Hepatocyte (in vitro differentiated cells): ENCODE data around the gene DEPDC5. TPM values are rescaled to one million over a fixed set of nuclear protein-coding genes. Genes with fewer than 3 reads are reported as not detected.

Experiments used
- DNase-seq: peaks from one replicate; pipeline ENCODE4 v3.0.0-alpha.2; 2016; ENCODE audit warnings: low spot score
- H2AFZ ChIP-seq: fragments of 200-600 bp; sonication (generic); 2 replicates; pipeline ENCODE4 v1.6.0; 2016; ENCODE audit warnings: antibody characterized with exemption, mild to moderate bottlenecking
- H3K27ac ChIP-seq: fragments of 200-600 bp; sonication (generic); 2 replicates; pipeline ENCODE4 v1.5.1; 2016; ENCODE audit warnings: mild to moderate bottlenecking
- H3K27me3 ChIP-seq: fragments of 200-600 bp; sonication (generic); 2 replicates; pipeline ENCODE4 v1.6.1; 2016
- H3K36me3 ChIP-seq: fragments of 200-600 bp; sonication (generic); replicated peaks from 2 replicates; pipeline ENCODE4 v1.5.1; 2016; ENCODE audit warnings: low read depth; ENCODE audit not compliant: insufficient read depth
- H3K4me1 ChIP-seq: fragments of 200-600 bp; sonication (generic); 2 replicates; pipeline ENCODE4 v1.5.1; 2016; ENCODE audit warnings: mild to moderate bottlenecking, moderate library complexity; ENCODE audit not compliant: insufficient read depth
- H3K4me2 ChIP-seq: fragments of 200-600 bp; sonication (generic); 2 replicates; pipeline ENCODE4 v1.6.0; 2016
- H3K4me3 ChIP-seq: fragments of 200-600 bp; sonication (generic); 2 replicates; pipeline ENCODE4 v1.5.1; 2016; ENCODE audit warnings: mild to moderate bottlenecking
- H3K79me2 ChIP-seq: fragments of 200-600 bp; sonication (generic); 2 replicates; pipeline ENCODE4 v1.6.0; 2017; ENCODE audit warnings: mild to moderate bottlenecking
- H3K9me2 ChIP-seq: fragments of 200-600 bp; sonication (generic); replicated peaks from 2 replicates; pipeline ENCODE4 v1.6.0; 2017; ENCODE audit warnings: mild to moderate bottlenecking; ENCODE audit not compliant: insufficient read depth
- H3K9me3 ChIP-seq: fragments of 200-600 bp; sonication (generic); 2 replicates; pipeline ENCODE4 v1.5.1; 2016; ENCODE audit warnings: low read depth, mild to moderate bottlenecking
- H4K20me1 ChIP-seq: fragments of 200-600 bp; sonication (generic); 2 replicates; pipeline ENCODE4 v1.6.0; 2016; ENCODE audit warnings: mild to moderate bottlenecking; ENCODE audit not compliant: insufficient read depth, poor library complexity, severe bottlenecking
- EZH2 ChIP-seq: fragments of 200-600 bp; sonication (generic); IDR thresholded peaks from 2 replicates; pipeline ENCODE4 v1.6.1; 2016; ENCODE audit warnings: antibody characterized with exemption, mild to moderate bottlenecking, borderline replicate concordance
- EZH2phosphoT487 ChIP-seq: fragments of 200-600 bp; sonication (generic); IDR thresholded peaks from one replicate; pipeline ENCODE4 v1.6.1; 2018; ENCODE audit warnings: antibody characterized with exemption, mild to moderate bottlenecking, low read depth, moderate library complexity; ENCODE audit not compliant: unreplicated experiment, severe bottlenecking
- WGBS: methylation state at CpG from one replicate; pipeline ENCODE4 v1.1.6; 2016; ENCODE audit warnings: low lambda C conversion rate; ENCODE audit errors: missing lambda C conversion rate; 5-methylcytosine and 5-hydroxymethylcytosine counted together
- polyA plus RNA-seq: library from polyadenylated mRNA; unstranded; fragments of >200 nt; fragmentation: Nextera tagmentation; extraction: Ambion mirVana; gene quantifications from 2 replicates; pipeline ENCODE4 v1.2.1, GENCODE V29; 2016
- total RNA-seq: library from RNA; depleted of rRNA; stranded (reverse); fragments of >200 nt; gene quantifications from 2 replicates; pipeline ENCODE4 v1.2.3, GENCODE V29; 2014
- TF ChIP-seq, protein P1 (sequence below): fragments of 200-600 bp; sonication (generic); IDR thresholded peaks from 2 replicates; pipeline ENCODE4 v1.5.1; 2016; ENCODE audit warnings: antibody characterized with exemption, mild to moderate bottlenecking; ENCODE audit not compliant: poor library complexity

DEPDC5 gene
- total and polyA plus RNA-seq, 2 experiments from 2014 or later: 12.9 to 14.5 TPM

DNA sequence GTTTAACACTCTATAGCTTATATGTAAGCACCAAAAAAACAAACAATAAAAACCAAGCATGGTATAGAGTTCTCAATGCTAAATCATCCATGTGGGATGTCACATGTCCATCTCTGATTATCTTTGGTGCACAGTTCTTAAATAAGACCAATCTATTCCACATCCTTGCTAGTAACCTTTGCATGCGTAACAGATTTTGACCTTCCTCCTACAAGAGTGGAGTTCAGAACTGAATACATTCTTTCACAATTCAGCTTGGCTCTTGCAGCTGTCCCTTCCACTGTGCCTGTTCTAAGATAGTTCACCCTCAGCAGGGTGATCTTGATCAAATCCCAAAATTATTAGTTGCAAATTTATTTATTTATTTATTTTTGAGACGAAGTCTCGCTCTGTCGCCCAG, 25.0 kb upstream of the DEPDC5 start:
- no peak for DNase-seq
- peaks cover 13% of the 10 kb centered on the region for H3K4me1 ChIP-seq
- peaks cover 69% of the 10 kb centered on the region for H3K79me2 ChIP-seq
- no peaks in the 10 kb centered on the region for H3K36me3 ChIP-seq
- H2AFZ ChIP-seq: no peak overlapping the region
- WGBS: 98% methylated on average over 4 of the region's 4 CpGs
- H3K27me3 ChIP-seq: no peaks in the 10 kb centered on the region
- no peak for TF ChIP-seq EZH2
- TF ChIP-seq EZH2phosphoT487: no peak
- TF ChIP-seq, protein P1, sequence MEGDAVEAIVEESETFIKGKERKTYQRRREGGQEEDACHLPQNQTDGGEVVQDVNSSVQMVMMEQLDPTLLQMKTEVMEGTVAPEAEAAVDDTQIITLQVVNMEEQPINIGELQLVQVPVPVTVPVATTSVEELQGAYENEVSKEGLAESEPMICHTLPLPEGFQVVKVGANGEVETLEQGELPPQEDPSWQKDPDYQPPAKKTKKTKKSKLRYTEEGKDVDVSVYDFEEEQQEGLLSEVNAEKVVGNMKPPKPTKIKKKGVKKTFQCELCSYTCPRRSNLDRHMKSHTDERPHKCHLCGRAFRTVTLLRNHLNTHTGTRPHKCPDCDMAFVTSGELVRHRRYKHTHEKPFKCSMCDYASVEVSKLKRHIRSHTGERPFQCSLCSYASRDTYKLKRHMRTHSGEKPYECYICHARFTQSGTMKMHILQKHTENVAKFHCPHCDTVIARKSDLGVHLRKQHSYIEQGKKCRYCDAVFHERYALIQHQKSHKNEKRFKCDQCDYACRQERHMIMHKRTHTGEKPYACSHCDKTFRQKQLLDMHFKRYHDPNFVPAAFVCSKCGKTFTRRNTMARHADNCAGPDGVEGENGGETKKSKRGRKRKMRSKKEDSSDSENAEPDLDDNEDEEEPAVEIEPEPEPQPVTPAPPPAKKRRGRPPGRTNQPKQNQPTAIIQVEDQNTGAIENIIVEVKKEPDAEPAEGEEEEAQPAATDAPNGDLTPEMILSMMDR: no peak
- no peaks in the 10 kb centered on the region for H3K9me3 ChIP-seq
- H3K9me2 ChIP-seq: no peaks in the 10 kb centered on the region
- H3K4me3 ChIP-seq: no peak overlapping the region
- no peak overlapping the region for H3K4me2 ChIP-seq
- H3K27ac ChIP-seq: no peak overlapping the region
- H4K20me1 ChIP-seq: peaks cover 7% of the 10 kb centered on the region

DNA sequence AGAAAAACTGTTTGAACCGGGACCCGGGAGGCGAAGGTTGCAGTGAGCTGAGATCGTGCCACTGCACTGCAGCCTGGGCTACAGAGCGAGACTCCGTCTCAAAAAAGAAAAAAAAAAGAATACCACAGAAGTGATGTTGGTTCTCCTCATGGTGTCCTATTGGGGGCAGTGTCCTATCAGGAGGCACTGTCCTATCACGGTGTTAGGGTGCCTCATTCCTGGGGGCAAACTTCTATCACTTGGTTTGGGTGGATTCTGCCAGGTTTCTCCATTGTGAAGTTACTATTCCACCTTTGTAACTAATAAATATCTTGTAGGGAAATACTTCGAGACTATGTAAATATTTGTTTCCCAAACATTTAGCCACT, 23.5 kb upstream of the DEPDC5 start:
- Histone ChIP-seq H3K4me3 (no peak overlapping the region), H3K27me3 (no peaks in the 10 kb centered on the region), H3K27ac (peak overlapping the region; percentile 6), H3K9me3 (no peaks in the 10 kb centered on the region), H4K20me1 (peaks cover 7% of the 10 kb centered on the region), H3K4me2 (no peak overlapping the region), H3K79me2 (peaks cover 79% of the 10 kb centered on the region), H2AFZ (no peak overlapping the region), H3K4me1 (peaks cover 13% of the 10 kb centered on the region), H3K36me3 (no peaks in the 10 kb centered on the region), H3K9me2 (no peaks in the 10 kb centered on the region)
- no peak for DNase-seq
- 74% methylated on average over 8 of the region's 8 CpGs for WGBS
- TF ChIP-seq EZH2 (no peak), EZH2phosphoT487 (no peak)
- TF ChIP-seq, protein P1: peak; percentile 15

DNA sequence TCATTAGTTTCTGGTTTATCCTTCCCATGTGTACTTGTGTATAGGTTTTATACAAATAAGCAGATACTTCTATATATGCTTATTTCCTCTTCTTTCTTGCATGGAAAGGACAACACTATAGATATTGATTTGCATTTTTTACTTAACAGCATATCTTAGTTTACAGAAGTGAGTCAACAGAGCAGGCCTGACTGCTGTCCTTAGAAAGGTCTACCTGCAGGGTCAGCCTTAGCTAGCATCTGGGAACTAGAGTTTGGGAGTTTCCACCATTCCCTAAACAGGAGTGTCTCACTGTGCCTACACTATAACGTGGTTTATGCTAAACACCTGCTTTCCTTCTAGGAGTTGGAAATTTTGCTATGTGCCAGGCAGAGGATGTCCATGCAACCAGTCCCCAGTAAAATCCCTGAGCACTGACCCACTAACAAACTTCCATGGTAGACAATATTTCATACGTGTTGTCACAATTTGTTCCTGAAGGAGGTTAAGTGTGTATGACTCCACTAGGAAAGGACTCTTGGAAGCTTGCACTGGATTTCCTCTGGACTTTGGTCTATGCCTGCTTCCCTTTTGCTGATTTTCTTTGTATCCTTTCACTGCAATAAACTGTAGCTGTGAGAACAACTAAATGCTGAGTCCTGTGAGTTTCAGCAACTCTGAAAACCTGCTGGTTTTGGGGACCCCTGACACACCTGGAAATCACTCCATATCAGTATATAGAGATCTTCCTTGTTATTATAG, 21.6 kb upstream of the DEPDC5 start:
- Histone ChIP-seq H3K79me2 (peaks cover 76% of the 10 kb centered on the region), H4K20me1 (no peaks in the 10 kb centered on the region), H3K27ac (peak overlapping the region; percentile 84), H3K9me2 (no peaks in the 10 kb centered on the region), H3K4me2 (peak overlapping the region; percentile 57), H3K4me3 (no peak overlapping the region), H3K4me1 (peaks cover 13% of the 10 kb centered on the region), H3K27me3 (no peaks in the 10 kb centered on the region), H3K9me3 (no peaks in the 10 kb centered on the region), H3K36me3 (no peaks in the 10 kb centered on the region), H2AFZ (no peak overlapping the region)
- DNase-seq: no peak
- 69% methylated on average over 2 of the region's 2 CpGs for WGBS
- TF ChIP-seq, protein P1: no peak
- TF ChIP-seq EZH2phosphoT487: no peak
- no peak for TF ChIP-seq EZH2
